Retina (tissue), 1 donor: ENCODE results near the gene POLR3C.
A peak's percentile ranks its signal among the peaks of the same experiment; 100 is the strongest.
"Not testable (repeated sequence)": the region's sequence is repeated elsewhere in the genome, so short reads cannot be mapped to it uniquely, and the experiment has no call there.

ENCODE experiments used
- DNase-seq: peaks from one replicate; pipeline ENCODE4 v3.0.0-alpha.2; 2016

POLR3C gene

DNA sequence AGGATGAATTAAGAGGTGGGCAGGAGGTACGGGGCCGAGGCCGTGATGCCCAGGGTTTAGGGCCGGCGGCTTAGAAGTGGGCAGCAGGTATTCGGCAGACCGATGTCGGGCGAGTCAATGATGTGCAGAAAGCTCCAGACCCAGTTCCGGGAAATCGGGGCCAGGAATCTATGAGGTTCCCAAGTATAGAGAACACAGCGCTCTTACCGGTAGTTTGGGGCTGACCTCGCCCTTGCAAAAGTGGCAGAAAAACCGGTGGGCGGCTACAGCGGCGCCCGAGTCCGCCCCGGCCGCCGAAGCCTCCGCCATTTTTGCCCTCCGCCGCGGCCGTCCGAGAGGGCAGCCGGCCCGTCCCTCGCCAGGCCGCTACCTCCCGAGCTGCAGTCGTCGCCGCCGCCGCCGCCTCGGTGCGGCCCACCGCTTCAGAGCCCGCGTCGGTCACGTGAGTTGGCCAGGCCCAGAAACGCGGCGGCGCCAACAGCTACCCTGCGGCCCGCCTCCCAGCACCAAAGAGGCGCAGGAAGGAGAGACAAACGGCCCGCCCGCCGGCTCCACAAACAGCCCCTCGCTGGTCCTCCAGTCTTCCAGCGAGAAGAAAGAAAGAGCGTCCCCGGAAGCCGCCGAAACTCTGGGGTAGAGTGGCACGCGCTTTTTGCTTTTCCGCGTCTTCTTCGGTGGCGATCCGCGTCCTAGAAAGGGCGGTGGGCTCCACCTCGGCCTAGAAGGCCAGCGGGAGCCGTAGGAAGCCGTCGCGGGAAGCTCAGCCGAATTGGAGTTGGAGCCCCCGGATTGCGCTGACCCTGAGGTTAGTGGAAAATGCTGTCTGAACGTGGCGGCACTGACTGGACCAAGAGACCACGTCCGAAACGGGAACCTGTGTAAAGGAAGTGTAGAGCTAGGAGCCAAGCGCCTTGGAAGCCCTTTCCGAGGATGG is at the start of gene POLR3C, which contains the start of gene RNF115:
Gene POLR3C, plus strand, starts transcription at position 636 of the 934 bp plus-strand sequence. CDS start 1,577 bp downstream, outside the sequence.
Gene RNF115, minus strand, starts transcription at position 531 of the 934 bp plus-strand sequence. Its CDS starts 222 bp downstream, at position 309.
- peak; percentile 95 for DNase-seq

DNA sequence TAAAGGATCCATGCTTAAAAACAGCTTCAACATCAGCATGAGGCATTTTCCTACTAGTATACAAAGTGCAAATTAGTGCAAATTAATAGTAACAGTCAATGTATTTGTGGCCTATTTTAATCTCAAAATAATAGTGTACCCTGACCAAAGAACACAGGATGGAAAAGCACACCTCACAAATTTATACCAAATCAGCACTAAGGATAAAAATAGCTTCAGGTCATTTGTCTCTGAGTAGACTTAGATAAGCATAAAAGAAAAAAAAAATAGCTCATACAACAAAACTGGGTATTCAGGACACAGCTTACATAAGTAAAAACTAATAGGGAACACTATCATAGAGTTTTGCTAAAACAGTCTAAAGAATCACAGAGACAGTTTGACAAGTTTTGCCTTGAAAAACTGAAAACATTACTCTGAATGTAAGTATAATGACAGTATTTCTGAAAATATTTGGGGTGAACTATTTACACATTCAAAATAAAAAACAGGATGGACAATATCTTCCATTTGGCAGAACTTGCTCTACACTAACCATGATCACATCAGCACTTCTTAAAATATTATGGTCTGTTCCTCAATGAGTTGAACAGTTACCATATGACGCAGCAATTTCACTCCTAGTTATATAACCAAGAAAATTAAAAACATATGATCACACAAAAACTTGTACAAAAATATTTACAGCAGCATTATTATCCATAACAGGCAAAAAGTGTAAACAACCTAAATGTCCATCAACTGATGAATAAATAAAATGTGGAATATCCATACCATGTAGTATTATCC is 46.4 kb upstream of the POLR3C start:
- DNase-seq: no peak

DNA sequence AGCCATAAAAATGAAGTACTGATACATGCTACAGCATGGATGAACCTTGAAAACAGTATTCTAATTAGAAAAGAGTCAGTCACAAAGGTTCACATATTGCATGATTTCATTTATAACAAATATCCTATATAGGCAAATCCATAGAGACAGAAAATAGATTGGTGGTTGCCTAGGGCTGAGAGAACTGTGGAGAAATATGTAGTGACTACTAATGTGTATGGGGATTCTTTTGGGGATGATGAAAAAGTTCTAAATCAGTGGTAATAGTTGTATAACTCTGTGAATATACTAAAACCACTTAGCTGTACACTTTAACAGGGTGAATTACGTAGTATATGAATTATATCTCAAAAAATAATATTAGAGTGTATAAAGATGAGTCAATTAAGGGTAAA is 45.9 kb upstream of the POLR3C start:
- DNase-seq: no peak

DNA sequence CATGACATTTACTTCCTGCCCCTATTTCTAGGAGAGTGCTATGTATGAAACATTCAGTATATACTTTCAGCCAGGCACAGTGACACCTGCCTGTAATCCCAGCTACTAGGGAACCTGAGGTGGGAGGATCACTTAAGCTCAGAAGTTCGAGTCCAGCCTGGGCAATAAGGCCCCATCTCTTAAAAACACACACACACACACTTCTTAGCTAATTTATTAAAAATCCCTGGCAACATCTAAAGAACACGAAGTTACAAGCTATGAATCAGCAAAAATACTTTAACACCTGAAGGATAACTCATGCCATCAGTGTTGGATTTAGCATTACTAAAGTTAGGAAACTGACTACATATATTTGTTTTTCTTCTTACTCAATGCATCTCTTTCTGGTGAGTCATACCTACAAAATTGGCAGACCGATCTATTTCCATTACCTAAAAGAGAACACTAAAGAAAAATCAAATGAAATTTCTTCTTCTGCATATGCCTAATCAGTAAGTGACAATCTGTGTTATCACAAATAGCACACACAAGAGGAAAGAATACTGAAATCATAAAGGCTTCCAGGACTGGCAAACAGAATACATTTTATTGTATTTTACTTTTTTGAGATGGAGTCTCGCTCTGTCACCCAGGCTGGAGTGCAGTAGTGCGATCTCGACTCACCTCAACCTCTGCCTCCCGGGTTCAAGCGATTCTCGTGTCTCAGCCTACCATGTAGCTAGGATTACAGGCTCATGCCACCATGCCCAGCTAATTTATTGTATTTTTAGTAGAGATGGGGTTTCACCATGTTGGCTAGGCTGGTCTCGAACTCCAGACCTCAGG is 41.5 kb upstream of the POLR3C start:
- no peak for DNase-seq

GRCh38 chr1:145784409-145784808 is 39.6 kb upstream of the POLR3C start:
- no peak for DNase-seq

- DNase-seq: no peak
These were observed 38.5 kb upstream of the POLR3C start for GRCh38 chr1:145785547-145785946.

DNA sequence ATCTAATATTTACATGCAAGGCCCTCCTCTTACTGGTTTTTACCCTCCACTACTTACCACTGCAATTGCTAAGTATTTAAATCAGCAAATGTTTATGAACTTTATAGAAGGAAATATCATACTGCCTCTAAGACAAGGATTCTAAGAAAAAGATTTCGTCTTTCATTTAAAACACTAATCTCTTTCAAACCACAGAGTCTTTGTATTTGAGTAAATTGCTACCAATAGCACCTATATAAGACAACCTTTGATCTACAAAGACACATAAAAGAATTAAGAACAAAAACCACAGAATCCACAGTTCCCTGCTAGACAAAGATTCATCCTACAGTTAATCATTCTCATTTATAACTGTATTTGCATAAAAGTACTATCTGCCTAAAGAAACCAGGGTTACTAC is 37.7 kb upstream of the POLR3C start:
- DNase-seq: no peak

DNA sequence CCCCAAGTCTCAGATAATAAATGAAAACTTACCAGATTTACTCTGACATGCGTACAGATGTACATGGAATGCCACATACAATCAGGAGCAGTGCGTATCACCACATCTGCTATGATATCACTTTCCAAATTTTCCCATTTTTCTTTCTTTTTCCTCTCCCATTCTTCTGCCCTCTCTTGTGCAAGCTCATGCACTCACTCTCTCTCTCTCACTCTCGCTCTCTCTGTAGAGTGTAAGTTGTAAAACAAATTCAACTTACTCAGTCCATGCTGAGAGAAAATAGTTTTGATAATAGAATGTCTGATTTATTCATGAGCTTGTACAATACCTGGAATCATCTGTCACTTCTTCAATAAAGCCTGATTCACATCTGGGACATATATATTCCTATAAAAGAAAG is 35.4 kb upstream of the POLR3C start:
- DNase-seq: no peak

DNA sequence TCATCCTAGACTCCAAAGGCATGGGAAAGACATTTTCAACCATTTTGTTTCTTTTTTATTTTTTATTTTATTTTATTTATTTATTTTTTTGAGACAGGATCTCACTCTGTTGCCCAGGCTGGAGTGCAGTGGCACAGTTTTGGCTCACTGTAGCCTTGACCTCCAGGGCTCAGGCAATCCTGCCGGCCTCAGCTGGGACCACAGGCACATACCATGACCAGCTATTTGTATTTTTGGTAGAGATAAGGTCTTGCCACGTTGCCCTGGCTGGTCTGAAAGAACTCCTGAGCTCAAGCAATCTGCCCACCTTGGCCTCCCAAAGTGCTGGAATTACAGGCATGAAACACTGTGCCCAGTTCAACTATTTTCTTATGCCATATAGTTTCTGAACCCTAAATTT is 32.1 kb upstream of the POLR3C start:
- not testable (repeated sequence) for DNase-seq

DNA sequence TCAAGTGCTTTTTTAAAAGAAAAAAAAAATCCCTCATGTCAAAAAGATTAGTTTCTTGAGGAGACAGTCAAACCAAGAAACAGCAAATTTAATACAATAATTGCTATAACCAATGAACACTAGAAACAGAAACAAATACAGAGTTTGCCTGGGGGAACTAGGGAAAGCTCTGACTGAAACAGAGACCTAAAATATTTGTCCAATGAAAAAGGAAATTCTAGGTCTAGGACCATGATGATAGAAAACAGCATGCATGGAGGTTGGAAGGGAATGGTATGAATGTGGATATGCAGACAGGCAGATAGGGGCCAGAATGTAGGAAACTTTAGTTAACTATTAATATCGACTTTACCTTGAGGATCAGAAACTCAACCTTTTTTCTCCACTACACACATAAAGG is 31.5 kb upstream of the POLR3C start:
- no peak for DNase-seq

DNA sequence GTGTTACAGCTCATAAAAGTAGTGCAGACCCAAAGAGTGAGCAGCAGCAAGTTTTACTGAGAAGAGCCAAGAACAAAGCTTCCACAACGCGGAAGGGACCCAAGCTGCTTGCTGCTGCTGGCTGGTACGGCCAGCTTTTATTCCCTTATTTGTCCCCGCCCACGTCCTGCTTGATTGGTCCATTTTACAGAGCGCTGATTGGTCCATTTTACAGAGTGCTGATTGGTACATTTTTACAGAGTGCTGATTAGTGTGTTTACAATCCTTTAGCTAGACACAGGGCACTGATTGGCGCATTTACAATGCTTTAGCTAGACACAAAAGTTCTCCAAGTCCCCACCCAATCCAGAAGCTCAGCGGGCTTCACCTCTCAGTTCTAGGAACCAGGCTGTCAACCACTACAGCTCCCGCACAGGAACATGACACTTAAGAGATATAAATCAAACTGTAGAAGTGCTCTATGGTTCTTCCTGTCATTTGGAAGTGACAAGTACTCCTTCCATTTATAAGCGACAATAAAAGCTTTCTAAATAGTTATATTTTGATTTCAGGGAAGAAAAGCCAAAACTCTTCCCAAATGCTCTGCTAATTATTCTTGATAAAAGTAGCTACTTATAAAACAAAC is 28.6 kb upstream of the POLR3C start:
- DNase-seq: no peak

GRCh38 chr1:145796753-145797152 is 27.2 kb upstream of the POLR3C start:
- DNase-seq: no peak

- no peak for DNase-seq
These were observed 24.2 kb upstream of the POLR3C start for GRCh38 chr1:145799806-145800205.

- no peak for DNase-seq
These were observed 19.6 kb upstream of the POLR3C start for GRCh38 chr1:145804235-145805045.

DNA sequence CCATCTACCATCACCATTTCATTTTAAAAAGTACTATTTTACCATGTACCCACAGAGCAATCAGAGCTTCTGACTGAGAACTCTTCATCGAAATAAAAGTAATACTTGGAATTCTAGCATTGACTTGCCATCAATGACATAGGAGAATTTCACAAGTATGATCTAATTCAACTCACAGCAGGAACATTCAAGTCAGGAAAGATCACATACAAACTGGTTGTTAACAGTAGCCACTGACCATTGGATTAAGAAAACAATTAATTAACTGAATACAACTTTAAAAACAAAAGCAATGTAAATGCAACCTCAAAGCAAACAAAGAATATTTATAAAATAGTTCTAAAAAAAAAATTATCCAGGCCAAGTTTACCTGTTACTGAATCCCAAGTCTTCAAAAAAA is 18.9 kb upstream of the POLR3C start:
- no peak for DNase-seq

GRCh38 chr1:145806408-145806807 is 17.6 kb upstream of the POLR3C start:
- no peak for DNase-seq

GRCh38 chr1:145806844-145807243 is 17.2 kb upstream of the POLR3C start:
- no peak for DNase-seq

DNA sequence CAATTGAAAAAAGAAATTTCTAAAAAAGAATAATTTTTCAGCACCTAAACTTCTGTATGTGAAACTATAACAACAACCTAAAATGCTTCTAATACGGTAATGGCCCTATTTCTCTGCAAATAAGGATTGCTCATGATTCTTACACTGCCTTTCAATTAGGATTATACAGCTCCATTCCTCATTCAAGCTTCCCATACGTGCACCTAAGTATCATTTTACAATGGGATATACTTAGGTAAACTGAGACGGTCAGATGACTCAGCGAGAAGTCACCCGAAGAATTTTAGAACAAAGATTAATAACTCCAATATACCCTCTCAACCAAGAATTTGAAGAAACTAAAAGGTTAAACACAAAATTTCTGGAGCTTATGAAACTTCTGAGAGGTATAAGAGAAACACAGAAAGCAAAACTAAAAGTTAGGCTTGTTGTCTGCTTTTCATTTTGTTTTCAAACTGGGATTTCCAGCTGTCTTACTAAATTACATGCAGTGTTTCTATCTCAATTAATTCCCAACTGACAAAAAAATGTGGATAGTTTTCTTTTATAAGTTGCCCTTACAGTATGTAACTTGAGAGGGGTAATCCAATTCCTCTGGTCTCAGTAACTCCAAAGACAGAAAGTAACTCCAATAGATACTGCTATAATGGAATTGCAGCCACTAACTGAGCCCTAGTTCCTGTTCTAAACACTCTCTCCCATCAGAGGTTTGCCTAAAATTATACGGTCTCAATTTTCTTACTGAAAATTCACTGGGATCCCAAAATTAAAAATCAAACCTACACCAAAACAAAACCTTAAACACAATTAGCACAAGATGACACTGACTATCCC is 10.8 kb upstream of the POLR3C start:
- not testable (repeated sequence) for DNase-seq

DNA sequence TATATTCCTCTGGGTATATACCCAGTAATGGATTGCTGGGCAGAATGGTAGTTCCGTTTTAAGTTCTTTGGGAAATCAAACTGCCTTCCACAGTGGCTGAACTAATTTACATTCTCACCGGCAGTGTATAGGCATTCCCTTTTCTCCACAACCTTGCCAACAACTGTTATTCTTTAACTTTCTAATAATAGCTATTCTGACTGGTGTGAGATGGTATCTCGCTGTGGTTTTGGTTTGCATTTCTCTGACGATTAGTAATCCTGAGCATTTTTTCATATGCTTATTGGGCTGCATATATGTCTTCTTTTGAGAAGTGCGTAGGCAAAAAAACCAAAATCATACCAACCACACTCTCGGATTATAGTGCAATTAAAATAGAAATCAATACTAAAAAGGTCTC is 5.9 kb upstream of the POLR3C start:
- DNase-seq: not testable (repeated sequence)

DNA sequence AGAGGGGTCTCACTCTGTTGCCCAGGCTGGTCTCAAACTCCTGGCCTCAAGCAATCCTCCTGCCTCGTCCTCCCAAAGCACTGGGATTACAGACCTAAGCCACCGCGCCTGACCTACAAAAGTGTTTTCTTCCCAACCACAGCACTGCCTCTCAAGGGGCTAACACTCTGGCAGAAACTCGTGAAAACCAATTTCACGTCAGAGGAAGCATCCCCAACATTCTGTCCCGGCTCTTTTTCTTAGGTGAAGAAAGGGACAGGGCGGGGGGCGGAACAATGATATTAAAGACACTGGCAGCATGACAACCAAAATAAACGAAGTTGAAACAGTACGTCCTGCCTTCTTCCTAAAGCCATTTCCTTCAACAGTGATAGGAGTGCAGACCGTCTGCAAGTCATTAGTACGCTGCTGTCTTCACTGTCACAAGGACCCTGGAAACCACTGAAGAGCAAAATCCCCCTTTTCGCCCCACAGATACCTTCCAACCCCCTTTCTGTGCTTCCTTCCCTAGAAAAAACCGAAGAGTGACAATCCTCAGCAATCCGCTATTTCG is 1.1 kb upstream of the POLR3C start:
- DNase-seq: not testable (repeated sequence)
